Germinal center (tissue), 1 donor: ENCODE measurements around the gene FAM151B.
"Not testable (repeated sequence)": the region's sequence is repeated elsewhere in the genome, so short reads cannot be mapped to it uniquely, and the experiment has no call there.

Experiments
- DNase-seq: peaks from one replicate; pipeline ENCODE4 v3.0.0; 2012; ENCODE audit warnings: mixed read lengths, low spot score

The FAM151B gene, protein sequence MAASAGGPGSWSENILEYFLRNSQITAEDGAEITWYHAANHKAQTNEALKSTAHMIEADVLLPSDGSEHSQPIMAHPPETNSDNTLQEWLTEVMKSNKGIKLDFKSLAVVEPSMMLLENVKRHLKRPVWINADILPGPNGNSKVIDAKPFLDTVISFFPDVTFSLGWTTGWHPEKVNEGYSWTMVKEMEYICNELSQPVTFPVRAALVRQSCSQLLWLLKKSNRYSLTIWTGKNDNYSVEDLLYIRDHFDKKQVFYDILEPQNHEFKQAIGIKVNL

DNA sequence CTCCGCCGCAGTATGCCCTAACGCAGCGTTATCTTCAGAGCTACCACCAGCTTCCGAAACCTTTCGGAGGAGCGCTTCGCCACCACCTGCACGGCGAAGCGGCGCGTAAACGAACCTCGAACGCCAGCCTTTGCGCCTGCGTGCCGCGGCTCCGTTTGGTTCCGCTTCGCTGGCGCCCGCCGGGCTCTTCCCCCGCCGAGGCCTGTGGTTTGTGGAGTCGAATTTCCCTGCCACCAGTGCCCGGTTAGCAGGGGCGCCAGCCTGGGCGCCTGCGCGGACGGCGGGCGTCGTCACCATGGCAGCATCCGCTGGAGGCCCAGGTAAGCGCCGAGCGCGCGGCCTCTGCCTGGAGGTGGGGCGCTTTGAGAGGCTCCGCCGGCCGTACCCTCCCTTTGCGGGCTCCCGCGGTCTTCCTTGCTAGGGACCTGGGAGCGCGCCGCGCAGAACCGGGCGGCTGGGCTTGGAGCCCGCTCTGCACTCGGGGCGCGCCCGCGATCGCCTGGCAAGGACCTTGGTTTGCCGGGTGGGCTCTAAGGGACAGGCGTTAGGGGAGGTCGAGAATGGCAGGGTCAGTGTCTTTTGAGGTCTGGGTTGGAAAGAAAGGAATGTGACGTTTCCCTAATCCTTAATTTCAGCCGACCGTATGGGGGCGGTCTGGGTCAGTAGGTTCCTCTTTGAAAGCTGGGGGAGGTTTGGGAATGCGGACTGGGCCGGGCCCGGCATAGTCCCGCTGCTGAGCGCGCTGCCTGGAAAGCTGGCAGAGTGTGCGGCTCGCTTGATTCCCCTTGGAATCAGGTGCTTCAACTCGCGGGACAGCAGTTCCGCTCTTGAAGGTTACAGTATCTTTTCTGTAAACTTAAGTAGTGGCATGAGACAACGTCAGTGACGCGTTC, at the start of gene FAM151B:
Gene FAM151B, plus strand, starts transcription at position 272 of the 893 bp plus-strand sequence. Its CDS starts 24 bp downstream, at position 296.
- DNase-seq, result peak; percentile 86

DNA sequence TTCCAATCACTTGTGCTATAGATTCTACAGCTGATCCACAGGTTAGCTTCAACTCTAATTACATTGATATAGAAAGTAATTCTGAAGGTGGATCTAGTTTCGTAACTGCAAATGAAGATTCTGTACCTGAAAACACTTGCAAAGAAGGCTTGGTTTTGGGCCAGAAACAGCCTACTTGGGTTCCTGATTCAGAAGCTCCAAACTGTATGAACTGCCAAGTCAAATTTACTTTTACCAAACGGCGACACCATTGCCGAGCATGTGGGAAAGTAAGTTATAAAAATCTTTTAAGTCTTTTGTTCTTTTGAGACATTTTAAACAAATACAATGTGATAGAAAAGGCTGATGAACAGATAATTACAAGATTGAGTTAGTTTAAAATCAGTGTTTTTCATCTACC, 49.2 kb upstream of the FAM151B start:
- no peak for DNase-seq

DNA sequence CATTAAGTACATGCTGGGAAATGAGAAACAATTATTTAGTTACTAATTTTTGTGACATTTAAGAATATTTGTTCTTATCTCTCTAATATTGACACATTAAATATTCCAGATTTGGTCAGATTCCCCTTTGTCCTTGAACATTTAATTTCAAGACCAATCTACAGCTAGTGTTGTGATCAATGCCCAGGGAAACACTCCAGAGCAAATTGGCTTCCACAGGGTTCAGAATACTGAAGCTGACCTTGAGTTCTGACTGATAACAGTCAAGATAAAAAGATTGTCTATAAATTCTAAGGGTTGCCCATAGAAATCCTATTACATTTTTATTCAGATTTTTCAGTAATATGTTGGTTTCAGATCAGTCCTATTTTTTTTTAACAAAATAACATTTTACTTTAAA, 48.7 kb upstream of the FAM151B start:
- no peak for DNase-seq

DNA sequence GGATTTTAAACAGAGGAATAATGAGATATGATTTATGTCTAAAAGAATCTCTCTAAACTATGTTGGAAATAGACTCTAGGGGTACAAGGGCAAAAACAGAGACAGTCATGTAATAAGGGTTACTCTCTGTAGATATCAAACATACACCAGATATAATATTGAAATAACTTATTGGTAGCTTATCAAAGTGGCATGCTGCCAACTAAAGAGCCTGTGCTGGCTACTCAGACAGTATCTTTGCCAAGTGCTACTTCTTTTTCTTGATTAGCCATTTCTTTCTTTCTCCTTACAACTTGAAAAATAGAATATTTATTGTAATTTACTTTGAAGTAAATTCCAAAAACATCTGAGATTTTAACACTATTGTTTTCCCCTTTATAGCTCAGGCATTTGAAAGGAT, 45.2 kb upstream of the FAM151B start:
- no peak for DNase-seq

DNA sequence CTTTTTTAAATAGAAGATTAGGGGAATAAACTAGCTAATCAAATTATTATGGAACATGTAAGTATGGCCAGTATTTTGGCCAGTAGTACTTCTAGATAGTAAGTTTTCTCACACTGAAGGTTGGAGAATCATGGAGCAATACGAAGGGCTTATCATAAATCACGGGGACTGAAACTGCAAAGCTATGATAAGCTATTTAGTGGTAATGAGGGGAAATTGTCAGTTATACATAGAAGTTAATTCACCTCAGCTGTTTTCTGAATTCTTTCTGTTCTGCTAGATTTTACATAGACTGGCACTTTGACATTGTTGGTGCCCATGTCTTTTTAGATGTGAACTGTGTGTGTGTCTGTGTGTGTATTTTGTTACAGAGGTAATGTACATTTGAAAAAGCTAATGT, 34.5 kb upstream of the FAM151B start:
- DNase-seq, result no peak

DNA sequence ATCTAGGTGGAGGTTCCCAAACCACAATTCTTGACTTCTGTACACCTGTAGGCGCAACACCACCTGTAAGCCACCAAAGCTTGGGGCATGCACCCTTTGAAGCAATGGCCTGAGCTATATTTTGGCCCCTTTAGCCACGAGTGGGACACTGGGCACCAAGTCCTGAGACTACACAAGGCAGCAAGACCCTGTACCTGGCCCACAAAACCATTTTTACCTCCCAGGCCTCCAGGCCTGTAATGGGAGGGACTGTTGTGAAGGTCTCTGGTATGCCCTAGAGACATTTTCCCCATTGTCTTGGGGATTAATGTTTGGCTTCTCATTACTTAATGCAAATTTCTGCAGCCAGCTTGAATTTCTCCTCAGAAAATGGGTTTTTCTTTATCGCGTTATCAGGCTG, 24.6 kb upstream of the FAM151B start:
- no peak for DNase-seq

DNA sequence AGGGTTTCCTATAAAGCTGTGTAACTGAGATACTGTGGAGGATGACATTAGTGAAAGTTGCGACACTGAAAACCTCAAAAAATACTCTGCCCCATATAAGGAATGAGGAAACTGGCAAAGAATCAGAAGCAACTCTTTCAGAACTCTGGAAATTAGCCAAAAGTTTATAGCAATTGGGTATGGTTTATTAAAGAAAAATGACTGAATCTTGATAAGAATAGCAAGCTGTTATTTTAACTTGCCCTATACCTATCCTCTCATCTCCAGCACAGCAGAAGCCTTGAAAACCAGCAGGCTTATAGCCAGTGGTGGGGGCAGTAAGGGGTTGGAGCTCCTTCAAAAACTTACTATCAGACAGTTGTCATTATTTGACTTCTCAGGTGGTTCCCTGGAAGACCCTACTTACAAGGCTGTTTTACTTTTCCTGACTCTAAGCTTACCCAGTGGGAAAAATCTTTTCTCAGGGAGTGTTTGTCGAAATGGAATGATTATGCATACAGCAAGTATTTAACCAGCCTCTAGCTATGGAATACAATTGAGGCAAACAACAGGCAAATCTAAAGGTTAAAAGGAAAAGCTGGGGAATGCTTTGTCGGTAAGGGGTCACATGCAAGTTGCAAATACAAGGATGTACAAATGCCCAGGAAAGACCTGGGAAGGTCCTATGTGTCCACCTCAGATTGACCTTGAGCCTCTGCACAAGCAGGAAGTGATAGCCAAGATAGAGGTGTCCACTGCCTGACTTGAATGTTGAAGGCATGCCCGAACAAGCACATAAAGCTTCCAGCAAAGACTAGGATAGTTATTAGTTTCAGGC, 21.0 kb upstream of the FAM151B start:
- no peak for DNase-seq

DNA sequence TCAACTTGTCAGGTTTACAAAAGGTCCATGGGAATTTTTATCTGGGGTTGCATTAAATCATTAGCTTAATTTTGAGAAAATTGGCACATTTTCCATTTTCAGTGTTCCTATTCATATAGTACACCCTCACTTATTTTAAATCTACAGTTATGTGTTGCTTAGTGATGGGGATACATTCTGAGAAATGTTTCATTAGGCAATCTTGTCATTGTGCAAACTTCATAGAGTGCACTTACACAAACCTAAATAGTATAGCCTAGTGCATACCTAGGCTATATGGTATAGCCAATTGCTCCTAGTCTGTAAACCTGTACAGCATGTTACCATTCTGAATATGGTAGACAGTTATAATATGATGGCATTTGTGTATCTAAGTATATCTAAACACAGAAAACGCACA, 19.8 kb upstream of the FAM151B start:
- no peak for DNase-seq

DNA sequence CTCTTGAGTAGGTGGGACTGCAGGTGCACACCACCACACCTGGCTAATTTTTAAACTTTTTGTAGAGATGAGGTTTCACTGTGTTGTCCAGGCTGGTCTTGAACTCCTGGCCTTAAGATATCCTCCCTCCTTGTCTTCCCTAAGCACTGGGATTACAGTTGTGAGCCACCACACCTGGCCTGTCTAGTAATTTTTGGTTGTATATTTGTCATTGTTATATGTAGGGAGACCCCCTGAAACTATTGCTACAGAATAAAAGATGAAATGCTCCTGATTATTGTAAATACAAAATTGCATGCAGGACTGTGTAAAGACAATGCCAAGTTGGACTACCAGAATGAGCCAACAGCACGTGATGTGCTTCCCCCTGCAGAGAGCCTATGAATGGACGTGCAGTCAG, 17.3 kb upstream of the FAM151B start:
- not testable (repeated sequence) for DNase-seq

DNA sequence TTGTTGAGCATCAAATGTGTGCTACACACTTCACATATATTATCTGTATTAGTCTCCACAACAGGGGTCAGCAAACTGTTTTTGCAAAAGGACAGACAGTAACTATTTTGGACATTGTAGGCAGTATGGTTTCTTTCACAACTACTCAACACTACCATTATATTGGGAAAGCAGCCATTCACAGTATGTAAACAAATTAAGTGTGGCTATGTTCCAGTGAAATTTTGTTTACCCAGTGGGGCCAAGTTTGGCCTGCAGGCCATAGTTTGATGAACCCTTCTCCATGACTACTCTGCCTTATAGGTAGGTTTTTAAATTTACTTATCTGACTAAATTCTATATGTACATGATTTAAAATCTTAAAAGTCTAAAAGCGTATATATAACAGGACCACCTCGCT, 13.0 kb upstream of the FAM151B start:
- DNase-seq, result no peak

DNA sequence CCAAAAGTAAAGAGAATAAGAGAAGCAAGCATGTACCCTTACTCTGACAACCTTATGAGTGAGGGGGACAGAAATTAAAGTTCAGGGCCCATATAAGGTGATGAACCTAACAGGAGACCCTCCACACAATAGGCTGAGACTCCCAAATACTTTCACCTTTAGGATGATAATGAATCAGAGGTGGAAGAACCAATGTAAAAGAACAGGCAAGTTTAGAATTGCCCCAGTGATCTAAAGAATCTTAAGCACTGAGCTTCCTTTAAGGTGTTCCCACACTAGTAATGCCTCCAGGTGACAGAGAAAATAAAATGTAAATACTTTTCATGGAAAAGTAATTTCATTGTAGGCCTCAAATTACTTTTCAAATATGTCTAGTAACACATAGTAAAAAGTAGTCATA, 8.2 kb upstream of the FAM151B start:
- no peak for DNase-seq

DNA sequence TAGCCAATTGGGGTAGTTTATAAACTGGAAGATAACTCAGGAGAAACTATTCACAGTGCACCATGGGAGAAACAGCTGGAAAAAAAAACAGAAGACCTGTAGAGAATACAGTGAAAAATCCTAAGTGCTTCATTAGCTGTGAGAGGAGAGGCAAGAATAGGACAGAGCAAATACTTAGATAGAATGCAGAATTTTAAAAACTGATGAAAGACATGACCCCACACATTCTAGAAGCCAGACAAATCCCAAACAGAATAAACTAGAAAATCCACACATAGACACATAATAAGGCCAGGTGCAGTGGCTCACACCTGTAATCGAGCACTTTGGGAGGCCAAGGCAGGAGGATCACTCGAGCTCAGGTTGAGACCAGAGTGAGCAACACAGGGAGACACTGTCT, 7.5 kb upstream of the FAM151B start:
- DNase-seq, result no peak

DNA sequence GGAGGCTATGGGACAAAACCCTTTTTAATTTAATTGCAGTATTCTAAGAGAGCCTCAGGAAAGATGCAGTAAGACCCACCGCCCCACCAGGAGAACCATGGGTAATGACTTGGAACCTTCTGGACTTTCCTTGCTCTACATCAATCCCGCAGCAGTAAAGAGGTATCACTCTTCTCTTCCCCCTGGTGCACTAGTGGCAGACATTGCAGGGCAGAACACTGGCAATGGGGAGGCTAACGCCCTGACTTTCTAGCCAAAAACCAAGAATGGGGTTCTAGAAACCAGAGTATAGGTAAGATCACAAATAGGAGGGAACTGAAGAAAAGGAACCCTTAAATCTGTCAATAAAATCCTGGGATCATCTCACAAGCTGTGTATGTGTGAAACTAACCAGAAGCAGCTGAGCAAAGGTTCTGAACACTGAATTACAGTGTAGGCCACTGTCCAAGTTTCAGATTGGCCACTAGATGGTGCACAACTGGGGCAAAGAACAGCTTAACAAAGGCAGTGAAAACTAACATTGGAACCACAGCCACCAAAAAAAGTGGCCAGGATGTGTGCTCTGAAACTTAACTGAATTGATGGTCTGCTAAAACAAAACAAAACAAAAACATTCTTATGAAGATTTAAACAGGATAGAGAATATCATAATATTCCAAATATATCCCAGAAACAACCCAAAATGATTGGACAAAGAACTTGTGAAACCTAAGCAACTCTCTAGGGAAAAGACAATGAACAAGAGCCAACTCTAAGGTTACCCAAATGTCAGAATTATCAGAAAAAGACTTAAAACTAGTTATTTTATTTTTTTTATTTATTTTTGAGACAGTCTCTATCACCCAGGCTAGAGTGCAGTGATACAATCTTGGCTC, 6.6 kb upstream of the FAM151B start:
- DNase-seq, result peak; percentile 57

DNA sequence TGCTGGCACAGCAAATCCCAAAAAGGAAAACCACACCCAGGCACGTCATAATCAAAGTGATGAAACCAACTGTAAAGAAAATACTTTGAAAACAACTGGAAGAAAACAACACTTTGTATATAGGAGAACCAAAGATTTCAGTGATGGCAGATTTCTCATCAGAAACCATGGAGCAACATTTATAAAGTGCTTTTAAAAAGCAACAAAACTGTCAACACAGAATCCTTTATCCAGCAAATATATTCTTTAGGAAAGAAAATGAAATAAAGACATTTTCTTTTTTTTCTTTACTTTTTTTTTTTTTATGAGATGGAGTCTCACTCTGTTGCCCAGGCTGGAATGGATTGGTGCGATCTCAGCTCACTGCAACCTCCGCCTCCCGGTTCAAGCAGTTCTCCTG, 5.3 kb upstream of the FAM151B start:
- DNase-seq, result no peak

DNA sequence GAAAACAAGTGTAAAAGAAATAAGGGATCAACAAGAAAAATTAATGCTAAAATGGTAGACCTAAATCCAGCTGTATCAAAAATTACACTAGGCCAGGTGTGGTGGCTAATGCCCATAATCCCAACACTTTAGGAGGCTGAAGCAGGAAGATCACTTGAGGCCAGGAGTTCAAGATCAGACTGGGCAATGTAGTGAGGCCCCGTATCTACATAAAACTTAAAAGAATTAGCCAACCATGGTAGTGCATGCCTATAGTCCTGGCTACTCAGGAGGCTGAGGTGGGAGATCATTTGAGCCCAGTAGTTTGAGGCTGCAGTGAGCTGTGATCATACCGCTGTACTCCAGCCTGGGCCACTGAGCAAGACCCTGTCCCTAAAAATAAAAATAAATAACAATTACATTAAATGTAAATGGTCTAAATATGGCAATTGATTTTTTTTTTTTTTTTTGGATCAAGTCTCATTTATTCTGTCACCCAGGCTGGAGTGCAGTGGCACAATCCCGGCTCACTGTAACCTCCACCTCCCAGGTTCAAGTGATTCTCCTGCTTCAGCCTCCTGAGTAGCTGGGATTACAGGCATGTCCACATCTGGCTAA, 4.2 kb upstream of the FAM151B start:
- DNase-seq, result no peak

DNA sequence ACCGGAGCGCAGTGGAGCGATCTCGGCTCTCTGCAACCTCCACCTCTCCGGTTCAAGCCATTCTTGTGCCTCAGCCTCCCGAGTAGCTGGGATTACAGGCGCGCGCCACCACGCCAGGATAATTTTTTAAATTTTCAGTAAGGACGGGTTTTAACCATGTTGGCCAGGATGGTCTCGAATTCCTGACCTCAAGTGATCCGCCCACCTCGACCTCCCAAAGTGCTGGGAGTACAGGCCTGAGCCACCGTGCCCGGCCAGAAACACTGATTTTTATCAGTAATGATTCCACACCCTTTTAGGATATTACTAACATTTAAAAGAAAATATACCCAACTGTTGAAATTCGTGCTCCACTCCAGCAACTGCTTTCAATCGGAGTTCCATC, 464 bp upstream of the FAM151B start:
- no peak for DNase-seq

DNA sequence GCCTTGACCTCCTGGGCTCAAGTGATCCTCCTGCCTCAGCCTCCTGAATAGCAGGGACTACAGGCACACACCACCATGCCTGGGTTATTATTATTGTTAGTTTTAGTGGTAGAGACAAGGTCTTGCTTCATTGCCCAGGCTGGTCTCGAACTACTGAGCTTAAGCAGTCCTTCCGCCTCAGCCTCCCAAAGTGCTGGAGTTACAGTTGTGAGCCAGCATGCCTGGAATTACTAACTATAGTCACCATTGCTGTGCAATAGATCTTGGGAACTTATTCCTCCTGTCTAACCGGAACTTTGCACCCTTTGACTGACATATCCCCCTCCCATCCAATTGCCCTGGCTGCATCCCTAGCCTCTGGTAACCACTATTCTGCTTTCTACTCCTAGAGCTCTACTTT, 3.4 kb downstream of the FAM151B start:
- DNase-seq, result no peak

DNA sequence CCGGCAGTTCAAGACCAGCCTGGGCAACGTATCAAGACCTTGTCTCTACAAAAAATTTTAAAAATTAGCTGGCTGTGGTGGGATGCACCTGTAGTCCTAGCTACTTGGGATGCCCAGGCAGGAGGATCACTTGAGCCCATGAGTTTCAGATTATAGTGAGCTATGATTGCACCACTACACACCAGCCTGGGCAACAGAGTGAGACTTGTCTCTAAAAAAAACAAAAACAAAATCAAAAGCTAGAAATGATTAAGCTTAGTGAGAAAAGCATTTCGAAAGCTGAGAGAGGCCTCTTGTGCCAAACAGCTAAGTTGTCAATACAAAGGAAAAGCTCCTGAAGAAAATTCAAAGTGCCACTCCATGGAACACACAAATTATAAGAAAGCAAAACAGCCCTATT, 4.8 kb downstream of the FAM151B start:
- DNase-seq, result no peak

DNA sequence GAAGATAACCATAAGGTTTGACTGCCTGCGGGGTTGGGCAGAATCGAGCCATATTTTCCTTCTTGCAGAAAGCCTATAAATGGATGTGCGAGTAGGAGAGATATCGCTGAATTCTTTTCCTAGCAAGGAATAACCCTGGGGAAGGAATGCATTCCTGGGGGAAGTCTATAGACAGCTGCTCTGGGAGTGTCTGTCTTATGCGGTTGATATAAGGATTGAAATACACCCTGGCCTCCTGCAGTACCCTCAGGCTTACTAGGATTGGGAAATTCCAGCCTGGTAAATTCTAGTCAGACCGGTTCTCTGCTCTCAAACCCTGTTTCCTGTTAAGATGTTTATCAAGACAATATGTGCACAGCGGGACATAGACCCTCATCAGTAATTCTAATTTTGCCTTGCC, 5.5 kb downstream of the FAM151B start:
- DNase-seq, result not testable (repeated sequence)

DNA sequence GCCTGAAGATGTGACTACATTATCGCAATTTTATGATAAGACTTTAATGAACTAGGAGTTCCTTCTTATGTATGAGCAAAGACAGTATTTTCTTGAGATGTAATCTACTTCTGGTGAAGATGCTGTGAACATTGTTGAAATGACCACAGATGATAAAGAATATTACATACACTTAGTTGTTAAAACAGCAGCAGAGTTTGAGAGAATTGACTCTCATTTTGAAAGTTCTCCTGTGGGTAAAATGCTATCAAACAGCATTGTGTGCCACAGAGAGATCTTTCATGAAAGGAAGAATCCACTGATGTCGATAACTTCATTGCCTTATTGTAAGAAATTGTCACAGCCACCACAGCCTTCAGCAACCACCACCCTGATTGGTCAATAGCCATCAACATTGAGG, 8.0 kb downstream of the FAM151B start:
- no peak for DNase-seq

DNA sequence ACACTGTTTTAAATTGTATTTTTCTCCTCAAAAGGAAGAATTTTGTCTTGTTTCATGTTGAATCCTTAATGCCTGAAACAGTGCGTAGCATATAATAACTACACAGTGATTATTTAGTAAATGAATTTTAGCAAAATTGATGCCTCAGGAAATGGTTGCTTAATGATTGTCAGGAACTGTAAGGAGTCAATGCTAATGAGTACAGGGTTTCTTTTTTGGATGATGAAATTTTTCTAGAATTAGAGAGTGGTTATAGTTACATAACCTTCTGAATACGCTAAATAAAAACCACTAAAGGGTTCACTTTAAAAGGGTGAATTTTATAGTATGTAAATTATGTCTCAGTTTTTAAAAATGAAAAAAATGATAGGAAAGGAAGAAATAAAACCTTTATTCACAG, 14.9 kb downstream of the FAM151B start:
- DNase-seq, result no peak
